SU-DHL-6 (cell line): ENCODE results near the gene DBN1.

Source experiments
- EZH2phosphoT487 ChIP-seq: fragments of 200-600 bp; sonication (generic), shearing (Covaris generic); conservative IDR thresholded peaks from 2 replicates; pipeline ENCODE4 v1.6.1; 2018; ENCODE audit warnings: mild to moderate bottlenecking, antibody characterized with exemption, low read length, moderate library complexity, mixed read lengths
- TF ChIP-seq, protein P1 (sequence below): fragments of 200-600 bp; sonication (generic); IDR thresholded peaks from one replicate; pipeline ENCODE4 v1.5.1; 2017; ENCODE audit warnings: antibody characterized with exemption, mild to moderate bottlenecking, low read length, moderate library complexity; ENCODE audit not compliant: insufficient read depth, poor library complexity, severe bottlenecking

DNA sequence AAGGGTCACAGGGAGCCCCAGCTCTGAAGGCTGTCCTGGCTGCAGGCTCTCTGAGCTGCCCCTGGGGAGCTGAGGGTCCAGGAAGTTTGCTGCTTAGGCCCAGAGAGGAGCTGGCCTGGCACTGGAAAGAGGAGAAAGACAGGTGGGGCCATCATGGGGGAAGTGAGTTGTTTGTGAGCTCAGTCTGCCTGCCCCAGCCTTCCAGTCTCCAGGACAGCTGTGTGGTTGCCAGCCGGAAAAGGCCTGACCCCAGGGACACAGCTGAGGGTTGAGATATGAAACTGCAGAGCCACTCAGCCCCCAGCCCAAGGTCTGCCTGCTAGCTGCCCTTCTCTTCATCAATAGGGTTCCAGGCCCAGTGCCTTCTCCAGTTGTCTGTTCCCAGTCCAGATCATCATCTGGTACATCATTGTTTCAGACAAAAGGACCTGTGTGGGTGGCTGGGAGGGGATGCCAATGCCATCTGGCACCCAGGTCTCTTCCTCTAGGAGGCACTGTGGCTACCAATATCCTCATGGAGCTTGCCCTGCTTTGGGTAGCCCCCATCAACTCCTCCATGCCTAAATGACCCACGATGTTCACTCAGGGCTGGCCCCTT is 47.6 kb upstream of the DBN1 start:
- TF ChIP-seq, protein P1, sequence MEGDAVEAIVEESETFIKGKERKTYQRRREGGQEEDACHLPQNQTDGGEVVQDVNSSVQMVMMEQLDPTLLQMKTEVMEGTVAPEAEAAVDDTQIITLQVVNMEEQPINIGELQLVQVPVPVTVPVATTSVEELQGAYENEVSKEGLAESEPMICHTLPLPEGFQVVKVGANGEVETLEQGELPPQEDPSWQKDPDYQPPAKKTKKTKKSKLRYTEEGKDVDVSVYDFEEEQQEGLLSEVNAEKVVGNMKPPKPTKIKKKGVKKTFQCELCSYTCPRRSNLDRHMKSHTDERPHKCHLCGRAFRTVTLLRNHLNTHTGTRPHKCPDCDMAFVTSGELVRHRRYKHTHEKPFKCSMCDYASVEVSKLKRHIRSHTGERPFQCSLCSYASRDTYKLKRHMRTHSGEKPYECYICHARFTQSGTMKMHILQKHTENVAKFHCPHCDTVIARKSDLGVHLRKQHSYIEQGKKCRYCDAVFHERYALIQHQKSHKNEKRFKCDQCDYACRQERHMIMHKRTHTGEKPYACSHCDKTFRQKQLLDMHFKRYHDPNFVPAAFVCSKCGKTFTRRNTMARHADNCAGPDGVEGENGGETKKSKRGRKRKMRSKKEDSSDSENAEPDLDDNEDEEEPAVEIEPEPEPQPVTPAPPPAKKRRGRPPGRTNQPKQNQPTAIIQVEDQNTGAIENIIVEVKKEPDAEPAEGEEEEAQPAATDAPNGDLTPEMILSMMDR, result no peak
- no peak for TF ChIP-seq EZH2phosphoT487
